H1 (cell line): ENCODE measurements around the gene PACS1. TPM values are rescaled to one million over a fixed set of nuclear protein-coding genes. Genes with fewer than 3 reads are reported as not detected.

Source experiments
- CBX5 ChIP-seq: fragments of 300-800, 300-1000 bp; sonication (generic); IDR thresholded peaks from 2 replicates; pipeline ENCODE4 v1.7.1; 2016; ENCODE audit warnings: antibody characterized with exemption, low read length, low read depth
- CHD1 ChIP-seq: IDR thresholded peaks from 2 replicates; pipeline ENCODE4 v1.6.1; 2012; ENCODE audit warnings: low read depth, low read length, improper control_type of control experiment
- HDAC2 ChIP-seq, 2 experiments: fragments of 300-600 bp in 1 of 2; sonication (generic) in 1 of 2; IDR thresholded peaks; 2 replicates each; pipeline ENCODE4 v1.6.1; 2011 to 2012; ENCODE audit warnings: low read depth in 2 of 2, low read length in 2 of 2, mild to moderate bottlenecking in 2 of 2, moderate library complexity in 2 of 2, borderline replicate concordance in 1 of 2, inconsistent platforms in 1 of 2
- JUND ChIP-seq: IDR thresholded peaks from 2 replicates; pipeline ENCODE4 v1.6.1; 2011; ENCODE audit warnings: mild to moderate bottlenecking, improper control_type of control experiment, low read length
- NRF1 ChIP-seq: IDR thresholded peaks from 2 replicates; pipeline ENCODE4 v1.6.1; 2011; ENCODE audit warnings: mild to moderate bottlenecking, low read depth, low read length, improper control_type of control experiment
- RFX5 ChIP-seq: IDR thresholded peaks from 2 replicates; pipeline ENCODE4 v1.6.1; 2011; ENCODE audit warnings: low read depth, low read length, improper control_type of control experiment, borderline replicate concordance
- SP2 ChIP-seq: IDR thresholded peaks from 2 replicates; pipeline ENCODE4 v1.6.1; 2012; ENCODE audit warnings: mild to moderate bottlenecking, low read length, inconsistent platforms
- TAF7 ChIP-seq: optimal IDR thresholded peaks from 2 replicates; pipeline ENCODE3; 2011; ENCODE audit warnings: low read depth, mild to moderate bottlenecking, inconsistent platforms, low read length, moderate library complexity, borderline replicate concordance
- TEAD4 ChIP-seq: IDR thresholded peaks from 2 replicates; pipeline ENCODE4 v1.6.1; 2012; ENCODE audit warnings: low read depth, low read length, inconsistent platforms, mixed read lengths
- YY1 ChIP-seq: IDR thresholded peaks from 2 replicates; pipeline ENCODE4 v1.6.1; 2011; ENCODE audit warnings: low read depth, mild to moderate bottlenecking, low read length
- polyA plus RNA-seq, 7 experiments: library from polyadenylated mRNA; depleted of rRNA in 3 of 7; stranded (reverse) in 5 of 7; unstranded in 2 of 7; fragments of >200 nt in 5 of 7; fragments of 200-250 nt in 2 of 7; gene quantifications; 1 replicate in 5 of 7; 2 replicates in 1 of 7; 4 replicates in 1 of 7; pipeline versions ENCODE4 v1.2.1 to v1.2.3, GENCODE V29; 2011 to 2013; ENCODE audit warnings: missing spikeins in 2 of 7, mixed read lengths in 2 of 7
- total RNA-seq: library from RNA; stranded (reverse); fragmentation: NEBNext Ultra II Directional; extraction: Animal tissue kit (Norgen Biotek cat#: 25700); gene quantifications from 2 replicates; pipeline ENCODE4 v1.2.1, GENCODE V29; 2021
- TF ChIP-seq, protein P1 (sequence below): fragments of 300-600 bp; sonication (generic); IDR thresholded peaks from 2 replicates; pipeline ENCODE4 v1.7.1; 2012; ENCODE audit warnings: low read length, moderate library complexity, mild to moderate bottlenecking, inconsistent platforms; ENCODE audit not compliant: insufficient replicate concordance
- TF ChIP-seq, protein P2 (sequence below): IDR thresholded peaks from 2 replicates; pipeline ENCODE4 v1.6.1; 2011; ENCODE audit warnings: low read depth, mild to moderate bottlenecking, low read length; ENCODE audit not compliant: insufficient read depth

Gene PACS1
- total and polyA plus RNA-seq, 2 of the 8 experiments (the other 6 are each of a cell fraction or from before 2014, with no cell fraction given): 11.5 to 36.0 TPM

DNA sequence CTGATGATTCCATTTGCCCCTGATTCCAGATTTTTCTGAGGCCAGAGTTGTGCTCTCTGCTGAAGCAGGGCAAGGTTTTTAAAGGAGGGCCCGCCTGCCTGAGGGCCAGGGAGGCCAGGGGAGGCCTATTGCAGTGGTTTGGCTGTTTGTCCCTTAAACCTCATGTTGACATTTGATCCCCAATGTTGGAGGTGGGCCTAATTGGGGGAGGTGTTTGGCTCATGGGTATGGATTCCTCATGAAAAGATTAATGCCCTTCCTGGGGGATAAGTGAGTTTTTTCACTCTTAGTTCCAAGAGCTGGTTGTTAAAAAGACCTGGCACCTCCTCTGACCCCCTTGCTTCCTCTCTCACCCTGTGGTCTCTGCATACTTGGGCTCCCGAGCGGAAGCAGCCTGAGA is 30.3 kb upstream of the PACS1 start (continued):
- TF ChIP-seq, protein P1, sequence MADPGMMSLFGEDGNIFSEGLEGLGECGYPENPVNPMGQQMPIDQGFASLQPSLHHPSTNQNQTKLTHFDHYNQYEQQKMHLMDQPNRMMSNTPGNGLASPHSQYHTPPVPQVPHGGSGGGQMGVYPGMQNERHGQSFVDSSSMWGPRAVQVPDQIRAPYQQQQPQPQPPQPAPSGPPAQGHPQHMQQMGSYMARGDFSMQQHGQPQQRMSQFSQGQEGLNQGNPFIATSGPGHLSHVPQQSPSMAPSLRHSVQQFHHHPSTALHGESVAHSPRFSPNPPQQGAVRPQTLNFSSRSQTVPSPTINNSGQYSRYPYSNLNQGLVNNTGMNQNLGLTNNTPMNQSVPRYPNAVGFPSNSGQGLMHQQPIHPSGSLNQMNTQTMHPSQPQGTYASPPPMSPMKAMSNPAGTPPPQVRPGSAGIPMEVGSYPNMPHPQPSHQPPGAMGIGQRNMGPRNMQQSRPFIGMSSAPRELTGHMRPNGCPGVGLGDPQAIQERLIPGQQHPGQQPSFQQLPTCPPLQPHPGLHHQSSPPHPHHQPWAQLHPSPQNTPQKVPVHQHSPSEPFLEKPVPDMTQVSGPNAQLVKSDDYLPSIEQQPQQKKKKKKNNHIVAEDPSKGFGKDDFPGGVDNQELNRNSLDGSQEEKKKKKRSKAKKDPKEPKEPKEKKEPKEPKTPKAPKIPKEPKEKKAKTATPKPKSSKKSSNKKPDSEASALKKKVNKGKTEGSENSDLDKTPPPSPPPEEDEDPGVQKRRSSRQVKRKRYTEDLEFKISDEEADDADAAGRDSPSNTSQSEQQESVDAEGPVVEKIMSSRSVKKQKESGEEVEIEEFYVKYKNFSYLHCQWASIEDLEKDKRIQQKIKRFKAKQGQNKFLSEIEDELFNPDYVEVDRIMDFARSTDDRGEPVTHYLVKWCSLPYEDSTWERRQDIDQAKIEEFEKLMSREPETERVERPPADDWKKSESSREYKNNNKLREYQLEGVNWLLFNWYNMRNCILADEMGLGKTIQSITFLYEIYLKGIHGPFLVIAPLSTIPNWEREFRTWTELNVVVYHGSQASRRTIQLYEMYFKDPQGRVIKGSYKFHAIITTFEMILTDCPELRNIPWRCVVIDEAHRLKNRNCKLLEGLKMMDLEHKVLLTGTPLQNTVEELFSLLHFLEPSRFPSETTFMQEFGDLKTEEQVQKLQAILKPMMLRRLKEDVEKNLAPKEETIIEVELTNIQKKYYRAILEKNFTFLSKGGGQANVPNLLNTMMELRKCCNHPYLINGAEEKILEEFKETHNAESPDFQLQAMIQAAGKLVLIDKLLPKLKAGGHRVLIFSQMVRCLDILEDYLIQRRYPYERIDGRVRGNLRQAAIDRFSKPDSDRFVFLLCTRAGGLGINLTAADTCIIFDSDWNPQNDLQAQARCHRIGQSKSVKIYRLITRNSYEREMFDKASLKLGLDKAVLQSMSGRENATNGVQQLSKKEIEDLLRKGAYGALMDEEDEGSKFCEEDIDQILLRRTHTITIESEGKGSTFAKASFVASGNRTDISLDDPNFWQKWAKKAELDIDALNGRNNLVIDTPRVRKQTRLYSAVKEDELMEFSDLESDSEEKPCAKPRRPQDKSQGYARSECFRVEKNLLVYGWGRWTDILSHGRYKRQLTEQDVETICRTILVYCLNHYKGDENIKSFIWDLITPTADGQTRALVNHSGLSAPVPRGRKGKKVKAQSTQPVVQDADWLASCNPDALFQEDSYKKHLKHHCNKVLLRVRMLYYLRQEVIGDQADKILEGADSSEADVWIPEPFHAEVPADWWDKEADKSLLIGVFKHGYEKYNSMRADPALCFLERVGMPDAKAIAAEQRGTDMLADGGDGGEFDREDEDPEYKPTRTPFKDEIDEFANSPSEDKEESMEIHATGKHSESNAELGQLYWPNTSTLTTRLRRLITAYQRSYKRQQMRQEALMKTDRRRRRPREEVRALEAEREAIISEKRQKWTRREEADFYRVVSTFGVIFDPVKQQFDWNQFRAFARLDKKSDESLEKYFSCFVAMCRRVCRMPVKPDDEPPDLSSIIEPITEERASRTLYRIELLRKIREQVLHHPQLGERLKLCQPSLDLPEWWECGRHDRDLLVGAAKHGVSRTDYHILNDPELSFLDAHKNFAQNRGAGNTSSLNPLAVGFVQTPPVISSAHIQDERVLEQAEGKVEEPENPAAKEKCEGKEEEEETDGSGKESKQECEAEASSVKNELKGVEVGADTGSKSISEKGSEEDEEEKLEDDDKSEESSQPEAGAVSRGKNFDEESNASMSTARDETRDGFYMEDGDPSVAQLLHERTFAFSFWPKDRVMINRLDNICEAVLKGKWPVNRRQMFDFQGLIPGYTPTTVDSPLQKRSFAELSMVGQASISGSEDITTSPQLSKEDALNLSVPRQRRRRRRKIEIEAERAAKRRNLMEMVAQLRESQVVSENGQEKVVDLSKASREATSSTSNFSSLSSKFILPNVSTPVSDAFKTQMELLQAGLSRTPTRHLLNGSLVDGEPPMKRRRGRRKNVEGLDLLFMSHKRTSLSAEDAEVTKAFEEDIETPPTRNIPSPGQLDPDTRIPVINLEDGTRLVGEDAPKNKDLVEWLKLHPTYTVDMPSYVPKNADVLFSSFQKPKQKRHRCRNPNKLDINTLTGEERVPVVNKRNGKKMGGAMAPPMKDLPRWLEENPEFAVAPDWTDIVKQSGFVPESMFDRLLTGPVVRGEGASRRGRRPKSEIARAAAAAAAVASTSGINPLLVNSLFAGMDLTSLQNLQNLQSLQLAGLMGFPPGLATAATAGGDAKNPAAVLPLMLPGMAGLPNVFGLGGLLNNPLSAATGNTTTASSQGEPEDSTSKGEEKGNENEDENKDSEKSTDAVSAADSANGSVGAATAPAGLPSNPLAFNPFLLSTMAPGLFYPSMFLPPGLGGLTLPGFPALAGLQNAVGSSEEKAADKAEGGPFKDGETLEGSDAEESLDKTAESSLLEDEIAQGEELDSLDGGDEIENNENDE: no peak
- TF ChIP-seq YY1 (no peak), TAF7 (no peak), RFX5 (no peak), JUND (no peak), CHD1 (no peak), SP2 (no peak), CBX5 (no peak), TEAD4 (no peak), NRF1 (no peak), HDAC2 (IDR thresholded peaks at IDR 0.05; ENCODE audit: borderline replicate concordance in 1 of 2, low read depth in 2 of 2, low read length in 2 of 2) (no peak)
- TF ChIP-seq, protein P2, sequence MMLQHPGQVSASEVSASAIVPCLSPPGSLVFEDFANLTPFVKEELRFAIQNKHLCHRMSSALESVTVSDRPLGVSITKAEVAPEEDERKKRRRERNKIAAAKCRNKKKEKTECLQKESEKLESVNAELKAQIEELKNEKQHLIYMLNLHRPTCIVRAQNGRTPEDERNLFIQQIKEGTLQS: no peak
